ENCODE results near the gene SNRNP200.
"Not testable (repeated sequence)": the region's sequence is repeated elsewhere in the genome, so short reads cannot be mapped to it uniquely, and the experiment has no call there.

DNA sequence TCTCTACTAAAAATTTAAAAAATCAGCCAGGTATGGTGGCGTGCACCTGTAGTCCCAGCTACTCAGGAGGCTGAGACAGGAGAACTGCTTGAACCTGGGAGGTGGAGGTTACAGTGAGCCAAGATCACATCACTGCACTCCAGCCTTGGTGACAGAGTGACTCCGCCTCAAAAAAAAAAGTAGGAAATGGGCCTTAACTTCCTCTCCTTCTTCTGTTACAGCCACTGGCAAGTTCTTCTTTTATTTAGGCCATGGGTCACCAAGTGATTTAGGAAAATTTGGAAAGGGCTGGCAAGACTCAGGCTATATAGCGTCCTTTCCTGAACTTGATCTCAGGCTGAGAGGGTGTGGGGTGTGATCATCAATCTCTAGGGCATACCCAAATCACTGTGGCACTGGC lies 47.6 kb downstream of the SNRNP200 start:
- TF ChIP-seq, protein P1, sequence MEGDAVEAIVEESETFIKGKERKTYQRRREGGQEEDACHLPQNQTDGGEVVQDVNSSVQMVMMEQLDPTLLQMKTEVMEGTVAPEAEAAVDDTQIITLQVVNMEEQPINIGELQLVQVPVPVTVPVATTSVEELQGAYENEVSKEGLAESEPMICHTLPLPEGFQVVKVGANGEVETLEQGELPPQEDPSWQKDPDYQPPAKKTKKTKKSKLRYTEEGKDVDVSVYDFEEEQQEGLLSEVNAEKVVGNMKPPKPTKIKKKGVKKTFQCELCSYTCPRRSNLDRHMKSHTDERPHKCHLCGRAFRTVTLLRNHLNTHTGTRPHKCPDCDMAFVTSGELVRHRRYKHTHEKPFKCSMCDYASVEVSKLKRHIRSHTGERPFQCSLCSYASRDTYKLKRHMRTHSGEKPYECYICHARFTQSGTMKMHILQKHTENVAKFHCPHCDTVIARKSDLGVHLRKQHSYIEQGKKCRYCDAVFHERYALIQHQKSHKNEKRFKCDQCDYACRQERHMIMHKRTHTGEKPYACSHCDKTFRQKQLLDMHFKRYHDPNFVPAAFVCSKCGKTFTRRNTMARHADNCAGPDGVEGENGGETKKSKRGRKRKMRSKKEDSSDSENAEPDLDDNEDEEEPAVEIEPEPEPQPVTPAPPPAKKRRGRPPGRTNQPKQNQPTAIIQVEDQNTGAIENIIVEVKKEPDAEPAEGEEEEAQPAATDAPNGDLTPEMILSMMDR (IDR thresholded peaks at IDR 0.05): not testable (repeated sequence)
- TF ChIP-seq POLR2A (IDR thresholded peaks at IDR 0.05): not testable (repeated sequence)
